Neuronal stem cell (in vitro differentiated cells): ENCODE measurements around the gene KCNJ5.
A peak's percentile ranks its signal among the peaks of the same experiment; 100 is the strongest.

Source experiments
- DNase-seq: peaks from one replicate; pipeline ENCODE4 v3.0.0-alpha.2; 2013; ENCODE audit warnings: low spot score
- H2AFZ ChIP-seq: one replicate; pipeline ENCODE4 v1.6.1; 2013; ENCODE audit warnings: mild to moderate bottlenecking, low read length, inconsistent platforms
- H2AK5ac ChIP-seq: 2 replicates; pipeline ENCODE4 v1.6.1; 2013; ENCODE audit warnings: low read depth, mild to moderate bottlenecking, inconsistent platforms, low read length, moderate library complexity, mixed read lengths
- H2BK120ac ChIP-seq: 2 replicates; pipeline ENCODE4 v1.6.1; 2013; ENCODE audit warnings: low read depth, mild to moderate bottlenecking, inconsistent platforms, low read length, moderate library complexity, mixed read lengths
- H2BK12ac ChIP-seq: one replicate; pipeline ENCODE4 v1.6.1; 2013; ENCODE audit warnings: low read length, inconsistent platforms
- H2BK15ac ChIP-seq: 2 replicates; pipeline ENCODE4 v1.6.1; 2013; ENCODE audit warnings: mild to moderate bottlenecking, low read length, inconsistent platforms, mixed read lengths
- H2BK5ac ChIP-seq: one replicate; pipeline ENCODE4 v1.6.1; 2013; ENCODE audit warnings: inconsistent platforms, mild to moderate bottlenecking, low read length, moderate library complexity
- H3K14ac ChIP-seq: one replicate; pipeline ENCODE4 v1.6.1; 2013; ENCODE audit warnings: low read length, inconsistent platforms
- H3K18ac ChIP-seq: 2 replicates; pipeline ENCODE4 v1.6.1; 2013; ENCODE audit warnings: low read length, inconsistent platforms
- H3K23ac ChIP-seq: 2 replicates; pipeline ENCODE4 v1.6.1; 2013; ENCODE audit warnings: low read depth, mild to moderate bottlenecking, mixed read lengths, low read length, inconsistent platforms; ENCODE audit not compliant: poor library complexity
- H3K27ac ChIP-seq: replicated peaks from 3 replicates; pipeline ENCODE4 v1.5.1; 2013; ENCODE audit warnings: low read length, inconsistent platforms
- H3K27me3 ChIP-seq, 3 experiments: 2 replicates each; pipeline ENCODE4 v1.6.1; 2013; ENCODE audit warnings: low read length in 3 of 3, mild to moderate bottlenecking in 2 of 3, inconsistent platforms in 1 of 3, low read depth in 1 of 3, mixed read lengths in 1 of 3, moderate library complexity in 1 of 3; ENCODE audit not compliant: control insufficient read depth in 3 of 3, insufficient read depth in 3 of 3
- H3K36me3 ChIP-seq, 2 donors: replicated peaks in 1 of 2; 2 replicates each; pipeline ENCODE4 v1.6.1; 2013; ENCODE audit warnings: low read length in 2 of 2; ENCODE audit not compliant: control insufficient read depth in 2 of 2, insufficient read depth in 2 of 2
- H3K4ac ChIP-seq: 2 replicates; pipeline ENCODE4 v1.6.1; 2013; ENCODE audit warnings: inconsistent platforms, mild to moderate bottlenecking, low read length, moderate library complexity
- H3K4me1 ChIP-seq, 2 donors: 1 replicate in 1 of 2; 2 replicates in 1 of 2; pipeline ENCODE4 v1.6.1; 2013; ENCODE audit warnings: low read length in 2 of 2, low read depth in 1 of 2; ENCODE audit not compliant: control insufficient read depth in 2 of 2, insufficient read depth in 1 of 2
- H3K4me2 ChIP-seq: one replicate; pipeline ENCODE4 v1.6.1; 2013; ENCODE audit warnings: mild to moderate bottlenecking, low read length, inconsistent platforms; ENCODE audit not compliant: insufficient read depth, poor library complexity, severe bottlenecking
- H3K4me3 ChIP-seq, 2 donors: 2 replicates each; pipeline ENCODE4 v1.5.1; 2013; ENCODE audit warnings: low read length in 2 of 2, mild to moderate bottlenecking in 2 of 2, inconsistent platforms in 1 of 2, moderate library complexity in 1 of 2
- H3K79me1 ChIP-seq: one replicate; pipeline ENCODE4 v1.6.1; 2013; ENCODE audit warnings: low read depth, mild to moderate bottlenecking, inconsistent platforms, low read length, moderate library complexity
- H3K9ac ChIP-seq: one replicate; pipeline ENCODE4 v1.6.1; 2013; ENCODE audit warnings: mild to moderate bottlenecking, low read depth, low read length, inconsistent platforms; ENCODE audit not compliant: poor library complexity
- H3K9me3 ChIP-seq, 2 donors: replicated peaks in 1 of 2; 2 replicates each; pipeline versions ENCODE3 to v1.6.1; 2013; ENCODE audit warnings: low read length in 2 of 2, mild to moderate bottlenecking in 2 of 2, inconsistent platforms in 1 of 2, low read depth in 1 of 2, mixed read lengths in 1 of 2, moderate library complexity in 1 of 2; ENCODE audit not compliant: control insufficient read depth in 2 of 2, insufficient read depth in 1 of 2
- H4K8ac ChIP-seq: one replicate; pipeline ENCODE4 v1.6.1; 2013; ENCODE audit warnings: low read depth, mild to moderate bottlenecking, inconsistent platforms, low read length, moderate library complexity
- H4K91ac ChIP-seq: one replicate; pipeline ENCODE4 v1.6.1; 2013; ENCODE audit warnings: low read length, low read depth, mild to moderate bottlenecking, inconsistent platforms; ENCODE audit not compliant: poor library complexity
- WGBS, 2 donors: extraction: QIAGEN DNeasy Blood & Tissue Kit; methylation state at CpG; one replicate each; pipeline ENCODE4 v1.1.7; 2013; ENCODE audit warnings: missing lambda C conversion rate in 2 of 2, mixed read lengths in 1 of 2; ENCODE audit not compliant: insufficient read length in 2 of 2, insufficient replicate concordance in 1 of 2; ENCODE audit errors: extremely low coverage in 2 of 2; 5-methylcytosine and 5-hydroxymethylcytosine counted together

Gene KCNJ5

DNA sequence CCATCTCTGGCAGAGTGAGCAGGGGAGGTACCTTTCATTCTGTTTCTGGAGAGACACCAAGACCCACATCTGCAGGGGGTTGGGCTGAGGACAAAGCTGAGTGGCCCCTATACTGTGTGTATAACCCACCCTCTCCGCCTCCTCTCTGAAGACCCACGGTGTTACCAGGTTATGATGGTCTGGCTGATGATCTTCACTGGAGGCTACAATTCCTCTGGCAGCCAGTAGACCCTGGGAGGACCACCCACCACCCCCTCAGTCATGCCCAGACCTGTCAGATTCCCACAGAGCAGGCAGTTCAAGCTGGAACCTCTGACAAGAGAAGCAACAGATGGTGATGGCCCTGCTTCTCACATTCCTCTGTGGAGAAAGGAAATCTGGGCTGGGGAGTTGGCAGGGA lies 12.7 kb upstream of the KCNJ5 start:
- H4K8ac ChIP-seq = no peak overlapping the region
- no peak overlapping the region for H2BK120ac ChIP-seq
- H2AK5ac ChIP-seq = no peak overlapping the region
- no peak overlapping the region for H2AFZ ChIP-seq
- H3K23ac ChIP-seq = no peak overlapping the region
- H3K27me3 ChIP-seq = no peaks in the 10 kb centered on the region
- H3K4me2 ChIP-seq = no peak overlapping the region
- no peak overlapping the region for H4K91ac ChIP-seq
- no peaks in the 10 kb centered on the region for H3K36me3 ChIP-seq
- no peaks in the 10 kb centered on the region for H3K79me1 ChIP-seq
- no peak overlapping the region for H3K4me3 ChIP-seq
- H3K18ac ChIP-seq = no peak overlapping the region
- peaks cover 5 to 12% of the 10 kb centered on the region in 2 donors for H3K4me1 ChIP-seq
- H2BK12ac ChIP-seq = no peak overlapping the region
- no CpG with 5 or more reads among the region's 2 CpGs for WGBS, 2 donors
- H3K4ac ChIP-seq = no peak overlapping the region
- no peak overlapping the region for H3K27ac ChIP-seq
- DNase-seq = no peak
- no peak overlapping the region for H3K9ac ChIP-seq
- H2BK5ac ChIP-seq = no peak overlapping the region
- no peak overlapping the region for H3K14ac ChIP-seq
- H2BK15ac ChIP-seq = no peak overlapping the region
- no peaks in the 10 kb centered on the region for H3K9me3 ChIP-seq

DNA sequence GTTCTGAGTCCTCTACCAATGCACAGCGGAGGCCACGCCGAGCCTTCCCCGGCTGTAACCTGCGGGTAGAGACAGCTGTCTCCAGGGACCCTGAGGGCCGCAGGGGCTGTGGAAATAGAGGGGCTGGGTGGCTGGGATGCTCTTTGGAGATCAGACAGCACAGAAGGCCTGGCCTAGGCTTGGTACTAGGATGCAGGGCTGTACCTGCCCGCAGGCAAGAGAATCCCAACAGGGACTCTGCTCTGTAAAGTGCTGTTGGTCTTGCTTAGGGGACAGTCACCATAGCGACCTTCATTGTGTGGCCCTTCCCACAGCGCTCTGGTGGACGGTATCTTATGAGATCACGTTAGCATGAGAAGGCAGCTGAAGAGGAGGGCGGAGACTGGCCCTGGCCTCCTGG lies 11.3 kb upstream of the KCNJ5 start:
- no peak overlapping the region for H2BK5ac ChIP-seq
- H3K4me1 ChIP-seq = peaks cover 5 to 6% of the 10 kb centered on the region in 2 donors
- H2AFZ ChIP-seq = peak overlapping the region; percentile 60
- H2AK5ac ChIP-seq = no peak overlapping the region
- no peak overlapping the region for H2BK120ac ChIP-seq
- H3K14ac ChIP-seq = no peak overlapping the region
- H3K23ac ChIP-seq = no peak overlapping the region
- no peak overlapping the region for H3K9ac ChIP-seq
- H4K8ac ChIP-seq = no peak overlapping the region
- no peaks in the 10 kb centered on the region for H3K27me3 ChIP-seq
- no peaks in the 10 kb centered on the region for H3K9me3 ChIP-seq
- no peak overlapping the region for H3K4ac ChIP-seq
- H3K27ac ChIP-seq = no peak overlapping the region
- H2BK15ac ChIP-seq = no peak overlapping the region
- H2BK12ac ChIP-seq = no peak overlapping the region
- no peaks in the 10 kb centered on the region for H3K79me1 ChIP-seq
- DNase-seq = no peak
- no peak overlapping the region for H3K18ac ChIP-seq
- no peak overlapping the region for H3K4me2 ChIP-seq
- no peak overlapping the region for H4K91ac ChIP-seq
- no peaks in the 10 kb centered on the region for H3K36me3 ChIP-seq
- no peak overlapping the region for H3K4me3 ChIP-seq
- WGBS, 2 donors = no CpG with 5 or more reads among the region's 12 CpGs

DNA sequence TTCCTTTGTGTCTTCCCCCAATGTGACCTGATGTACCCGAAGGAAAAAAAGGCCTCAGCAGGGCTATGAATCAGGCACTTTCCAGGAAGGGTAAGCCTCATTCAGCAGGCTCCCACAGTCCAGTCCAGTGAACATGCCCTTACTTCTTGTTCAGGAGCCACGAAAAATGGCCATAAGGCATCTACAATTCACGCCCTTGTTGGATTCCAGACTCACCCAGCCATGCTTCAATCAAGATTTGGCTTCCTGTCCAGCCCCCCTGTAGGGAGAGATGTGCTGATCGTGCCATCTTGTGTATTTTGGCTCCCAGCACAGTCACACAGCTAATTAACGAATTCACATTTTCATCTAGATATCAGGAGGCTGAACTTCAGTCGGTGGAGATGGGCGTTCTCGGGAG lies 9.9 kb upstream of the KCNJ5 start:
- H3K14ac ChIP-seq = no peak overlapping the region
- no peak overlapping the region for H3K27ac ChIP-seq
- no peak overlapping the region for H2BK5ac ChIP-seq
- DNase-seq = no peak
- no CpG with 5 or more reads among the region's 8 CpGs for WGBS, 2 donors
- H3K4me2 ChIP-seq = no peak overlapping the region
- no peaks in the 10 kb centered on the region for H3K79me1 ChIP-seq
- peaks cover 5% of the 10 kb centered on the region in 2 donors for H3K4me1 ChIP-seq
- H2BK120ac ChIP-seq = no peak overlapping the region
- no peak overlapping the region for H2AFZ ChIP-seq
- H3K36me3 ChIP-seq = no peaks in the 10 kb centered on the region
- no peak overlapping the region for H2BK15ac ChIP-seq
- H4K91ac ChIP-seq = no peak overlapping the region
- H3K9me3 ChIP-seq = no peaks in the 10 kb centered on the region
- no peak overlapping the region for H2AK5ac ChIP-seq
- no peak overlapping the region for H2BK12ac ChIP-seq
- no peak overlapping the region for H3K23ac ChIP-seq
- no peak overlapping the region for H3K4me3 ChIP-seq
- H3K9ac ChIP-seq = no peak overlapping the region
- H4K8ac ChIP-seq = no peak overlapping the region
- no peak overlapping the region for H3K18ac ChIP-seq
- no peaks in the 10 kb centered on the region for H3K27me3 ChIP-seq
- H3K4ac ChIP-seq = no peak overlapping the region

DNA sequence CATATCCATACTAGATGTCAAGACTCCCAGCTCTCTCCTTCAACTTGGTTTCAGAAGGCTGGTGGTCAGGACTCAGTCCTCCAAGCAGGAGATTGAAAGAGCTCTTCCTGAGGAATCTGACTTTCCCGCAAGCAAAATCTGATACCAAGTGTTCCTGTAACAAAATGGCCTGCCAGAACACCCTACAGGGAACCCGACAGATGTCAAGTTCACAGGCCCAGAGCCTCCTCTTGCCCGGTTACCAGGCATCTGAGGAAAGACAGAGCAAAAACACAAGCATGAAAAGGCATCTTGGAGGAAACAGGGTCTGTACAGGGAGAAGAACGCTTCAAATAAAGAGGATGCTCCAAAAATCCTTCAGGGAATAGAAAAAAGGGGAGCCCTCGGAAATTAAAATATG lies 8.7 kb upstream of the KCNJ5 start:
- H2BK5ac ChIP-seq = no peak overlapping the region
- H3K23ac ChIP-seq = no peak overlapping the region
- no peak overlapping the region for H3K4ac ChIP-seq
- H3K4me3 ChIP-seq = no peak overlapping the region
- H4K8ac ChIP-seq = no peak overlapping the region
- no peak overlapping the region for H2BK12ac ChIP-seq
- H3K9ac ChIP-seq = no peak overlapping the region
- H3K27me3 ChIP-seq = no peaks in the 10 kb centered on the region
- H2AK5ac ChIP-seq = no peak overlapping the region
- no peak overlapping the region for H2BK120ac ChIP-seq
- peaks cover 5% of the 10 kb centered on the region in 2 donors for H3K4me1 ChIP-seq
- no CpG with 5 or more reads among the region's 5 CpGs for WGBS, 2 donors
- H2AFZ ChIP-seq = no peak overlapping the region
- DNase-seq = no peak
- no peak overlapping the region for H3K27ac ChIP-seq
- no peaks in the 10 kb centered on the region for H3K36me3 ChIP-seq
- no peak overlapping the region for H2BK15ac ChIP-seq
- no peak overlapping the region for H3K14ac ChIP-seq
- H3K9me3 ChIP-seq = no peaks in the 10 kb centered on the region
- no peak overlapping the region for H4K91ac ChIP-seq
- H3K4me2 ChIP-seq = no peak overlapping the region
- no peak overlapping the region for H3K18ac ChIP-seq
- no peaks in the 10 kb centered on the region for H3K79me1 ChIP-seq
